HEK293T (cell line): ENCODE results near the gene DOK4.

Experiments
- BHLHE40 ChIP-seq: fragments of 450-650 bp; IDR thresholded peaks from 2 replicates; pipeline ENCODE4 v1.6.1; 2016; ENCODE audit warnings: mild to moderate bottlenecking, moderate library complexity, borderline replicate concordance
- FOXK2 ChIP-seq: fragments of 450-650 bp; IDR thresholded peaks from 2 replicates; pipeline ENCODE4 v1.6.1; 2016; ENCODE audit warnings: mild to moderate bottlenecking
- FOXM1 ChIP-seq: fragments of 450-650 bp; IDR thresholded peaks from 2 replicates; pipeline ENCODE4 v1.6.1; 2017; ENCODE audit warnings: mild to moderate bottlenecking, borderline replicate concordance
- SUZ12 ChIP-seq: fragments of 450-650 bp; IDR thresholded peaks from 2 replicates; pipeline ENCODE4 v1.6.1; 2016; ENCODE audit warnings: mild to moderate bottlenecking

DNA sequence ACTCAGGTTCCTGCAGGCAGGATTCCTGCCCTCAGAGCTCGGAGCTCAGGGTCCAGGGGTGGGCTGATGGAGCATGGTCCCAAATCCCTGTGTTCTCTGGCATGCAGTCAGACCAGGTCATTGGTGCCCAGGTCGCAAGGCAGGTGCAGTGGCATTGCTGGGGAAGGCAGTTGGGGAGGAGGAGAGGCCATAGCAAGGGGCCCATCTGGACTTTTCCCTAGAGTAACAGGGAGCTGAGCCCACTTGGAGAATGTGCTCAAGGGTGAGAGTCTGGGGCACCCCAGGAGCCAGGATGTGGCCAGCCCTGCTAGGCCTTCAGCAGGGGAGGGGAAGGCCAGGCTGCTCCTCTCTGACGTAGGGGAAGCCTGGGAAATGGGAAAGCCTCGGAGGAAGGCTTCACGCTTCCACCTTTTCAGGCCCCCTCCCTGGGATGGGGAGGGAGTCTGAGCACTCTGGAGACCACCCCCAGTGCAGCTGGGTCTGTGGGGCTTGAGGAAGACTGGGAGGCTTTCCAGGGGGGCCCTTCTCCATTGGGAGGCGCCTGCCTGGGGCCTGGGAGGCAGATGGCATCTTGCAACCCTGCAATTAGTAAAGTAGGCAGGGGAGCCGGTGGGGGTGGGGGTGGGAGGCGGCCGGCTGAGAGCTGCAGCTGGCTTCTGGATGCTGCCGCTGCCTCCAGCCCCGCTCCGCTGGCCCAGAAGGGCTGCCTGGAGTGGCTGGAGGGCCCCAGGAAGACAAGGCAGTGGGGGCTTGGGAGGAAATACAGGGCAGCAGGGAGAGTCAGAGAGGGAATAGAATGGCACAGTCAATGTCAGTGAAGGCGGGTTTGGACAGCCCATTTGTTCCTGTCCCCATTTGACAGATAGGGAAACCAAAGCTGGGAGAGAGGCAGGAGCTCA lies 21.1 kb upstream of the DOK4 start:
- TF ChIP-seq FOXK2 (no peak), BHLHE40 (no peak), SUZ12 (no peak), FOXM1 (no peak)
